IPS-15b (cell line): ENCODE measurements around the gene RAPGEF1.
"Not testable (repeated sequence)": the region's sequence is repeated elsewhere in the genome, so short reads cannot be mapped to it uniquely, and the experiment has no call there.

Experiments used
- H3K27me3 ChIP-seq: one replicate; pipeline ENCODE4 v1.6.1; 2013; ENCODE audit warnings: low read length; ENCODE audit not compliant: control insufficient read depth, insufficient read depth
- H3K36me3 ChIP-seq: one replicate; pipeline ENCODE4 v1.6.1; 2013; ENCODE audit warnings: low read length; ENCODE audit not compliant: control insufficient read depth, insufficient read depth
- H3K4me1 ChIP-seq: one replicate; pipeline ENCODE4 v1.6.1; 2013; ENCODE audit warnings: mild to moderate bottlenecking, low read length; ENCODE audit not compliant: control insufficient read depth, insufficient read depth
- H3K4me3 ChIP-seq: one replicate; pipeline ENCODE4 v1.5.1; 2013; ENCODE audit warnings: low read depth, low read length
- H3K9ac ChIP-seq: one replicate; pipeline ENCODE4 v1.6.1; 2013; ENCODE audit warnings: low read depth, mild to moderate bottlenecking, low read length
- H3K9me3 ChIP-seq: one replicate; pipeline ENCODE4 v1.6.1; 2013; ENCODE audit warnings: mild to moderate bottlenecking, low read length; ENCODE audit not compliant: control insufficient read depth, insufficient read depth

RAPGEF1 gene

DNA sequence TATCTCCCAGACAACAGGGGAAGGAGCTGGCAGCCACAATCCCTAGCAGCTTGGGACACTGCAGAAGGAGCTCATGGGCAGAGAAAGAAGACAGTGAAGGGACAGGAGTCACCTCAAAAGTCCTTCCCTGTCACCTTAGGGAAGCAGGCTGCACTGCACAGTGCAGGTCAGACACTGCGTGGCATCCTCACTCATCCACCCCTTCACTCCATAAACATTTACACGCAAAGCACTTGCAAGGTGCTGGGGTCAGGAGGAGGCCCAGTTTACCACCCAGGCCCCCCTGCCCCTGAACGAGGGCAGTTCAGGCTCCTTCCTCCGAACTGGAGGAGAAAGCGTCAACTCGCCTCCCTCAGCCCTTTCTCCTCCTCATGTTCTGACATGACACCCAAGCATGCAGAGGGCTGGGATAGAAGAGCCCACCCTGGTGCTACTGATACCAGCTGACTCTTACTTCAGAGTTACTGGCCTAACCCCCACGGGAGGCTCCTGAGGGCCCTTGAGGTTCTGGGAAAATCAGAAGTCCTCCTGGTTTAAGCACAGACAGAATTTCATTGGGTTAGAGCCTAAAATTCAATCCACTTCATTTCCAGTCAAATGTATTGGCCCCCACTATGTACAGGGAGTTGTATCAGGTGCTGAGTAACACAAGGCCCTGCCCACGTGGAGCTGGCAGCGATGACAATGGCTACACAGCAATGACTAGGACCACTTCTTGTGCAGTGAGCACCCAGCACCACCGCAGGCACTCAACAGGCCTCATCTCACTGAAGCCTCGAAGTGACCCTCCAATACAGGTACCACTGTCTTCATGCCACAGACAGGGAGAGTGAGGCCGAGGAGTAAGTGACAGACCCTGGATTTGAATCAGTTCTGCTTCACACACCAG is 70.4 kb downstream of the RAPGEF1 start:
- Histone ChIP-seq H3K4me1 (peaks cover 9% of the 10 kb centered on the region), H3K27me3 (no peaks in the 10 kb centered on the region), H3K4me3 (no peak overlapping the region), H3K9me3 (no peaks in the 10 kb centered on the region), H3K36me3 (no peaks in the 10 kb centered on the region), H3K9ac (no peak overlapping the region)

DNA sequence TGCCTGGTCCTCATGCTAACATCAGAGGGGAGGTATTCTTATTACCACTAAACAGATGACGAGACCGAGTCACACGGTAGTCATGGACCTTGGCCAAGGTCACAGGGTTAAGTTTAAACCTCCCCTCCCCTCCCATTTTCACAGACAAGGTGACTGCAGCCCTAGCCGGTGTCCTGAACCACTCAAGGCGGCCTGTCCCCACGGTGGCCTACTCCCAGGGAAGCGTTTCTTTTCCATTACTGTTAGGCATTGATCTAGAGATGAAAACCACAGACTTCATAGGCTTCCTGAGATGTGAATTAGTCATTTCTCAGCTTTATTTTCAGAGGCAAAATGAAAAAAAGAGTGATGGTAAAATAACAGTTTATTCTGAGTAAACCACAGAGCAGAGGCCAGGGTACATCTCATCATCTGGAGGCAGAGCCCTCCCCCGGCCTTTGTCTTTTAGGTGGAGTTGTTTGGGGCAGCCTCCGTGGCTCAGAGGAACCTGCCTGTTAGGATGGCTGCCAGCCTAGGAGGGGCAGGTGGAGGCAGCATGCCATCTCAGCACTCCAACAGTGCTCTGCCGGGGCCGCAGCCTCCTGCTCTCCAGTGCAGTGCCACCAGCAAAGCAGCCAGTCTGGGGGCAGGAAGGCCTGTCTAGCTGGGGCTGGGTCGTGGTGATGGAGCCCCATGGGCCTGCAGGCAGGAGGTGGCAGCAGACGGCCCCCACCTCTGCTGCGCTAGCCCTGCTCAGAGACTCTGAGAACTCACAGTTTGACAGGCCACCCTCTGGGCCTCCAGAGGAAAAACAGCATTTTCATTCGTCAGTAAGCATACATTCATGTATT is 71.2 kb downstream of the RAPGEF1 start:
- Histone ChIP-seq H3K9me3 (no peaks in the 10 kb centered on the region), H3K4me3 (no peak overlapping the region), H3K4me1 (peaks cover 7% of the 10 kb centered on the region), H3K27me3 (no peaks in the 10 kb centered on the region), H3K9ac (no peak overlapping the region), H3K36me3 (no peaks in the 10 kb centered on the region)

DNA sequence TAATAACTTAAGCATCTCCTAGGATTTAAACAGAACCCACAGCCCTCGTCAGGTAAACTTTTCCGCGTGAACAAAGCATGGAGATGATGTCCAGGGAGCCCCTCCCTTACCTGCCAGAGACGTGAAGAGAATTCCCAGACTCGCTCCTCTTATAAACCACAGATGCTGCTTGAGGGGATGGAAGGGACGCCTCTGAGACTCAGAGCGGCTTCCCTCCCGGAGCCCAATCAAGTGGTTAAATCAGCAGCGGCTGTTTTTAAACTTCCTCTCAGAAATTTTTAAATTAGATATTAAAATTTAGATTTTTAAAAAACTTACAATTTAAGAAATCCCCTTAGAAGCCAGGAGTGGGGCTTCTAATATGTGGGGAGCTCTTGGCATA is 71.8 kb downstream of the RAPGEF1 start:
- H3K9ac ChIP-seq = no peak overlapping the region
- no peak overlapping the region for H3K4me3 ChIP-seq
- H3K4me1 ChIP-seq = peaks cover 7% of the 10 kb centered on the region
- H3K36me3 ChIP-seq = no peaks in the 10 kb centered on the region
- no peaks in the 10 kb centered on the region for H3K27me3 ChIP-seq
- no peaks in the 10 kb centered on the region for H3K9me3 ChIP-seq

DNA sequence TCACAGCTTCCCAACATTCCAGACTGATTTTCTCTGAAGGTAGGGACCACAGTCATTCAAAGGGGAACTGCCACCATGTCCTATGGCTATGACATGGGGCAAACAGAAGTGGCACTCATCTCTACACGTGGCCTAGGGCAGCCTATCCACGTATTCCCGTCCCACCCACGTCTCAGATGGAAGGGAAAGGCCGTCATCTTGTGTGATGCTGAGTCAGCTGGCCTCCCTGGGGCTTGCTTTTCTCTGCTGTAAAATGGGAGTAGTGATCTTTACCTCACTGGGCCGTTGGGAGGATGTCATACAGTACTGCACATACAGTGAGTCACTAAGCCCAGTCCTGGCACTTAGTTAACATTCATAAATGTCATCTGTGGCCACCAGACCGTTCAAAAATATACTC is 72.3 kb downstream of the RAPGEF1 start:
- H3K4me3 ChIP-seq = no peak overlapping the region

DNA sequence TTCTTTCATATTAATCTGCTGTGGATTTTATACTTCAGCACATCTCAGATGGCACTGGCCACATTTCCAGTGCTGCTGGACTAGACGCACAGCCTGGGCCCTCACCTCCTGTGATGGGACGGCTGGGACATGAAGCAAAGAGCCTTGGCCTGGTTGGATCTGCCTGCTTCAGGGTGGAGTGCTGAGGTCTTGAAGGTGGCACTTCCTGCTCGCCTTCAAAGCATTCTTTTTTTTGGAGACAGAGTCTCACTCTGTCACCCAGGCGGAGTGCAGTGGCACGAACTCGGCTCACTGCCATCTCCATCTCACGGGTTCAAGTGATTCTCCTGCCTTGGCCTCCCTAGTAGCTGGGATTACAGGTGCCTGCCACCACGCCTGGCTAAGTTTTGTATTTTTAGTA is 73.1 kb downstream of the RAPGEF1 start:
- Histone ChIP-seq H3K27me3 (no peaks in the 10 kb centered on the region), H3K9me3 (no peaks in the 10 kb centered on the region), H3K4me3 (no peak overlapping the region), H3K36me3 (no peaks in the 10 kb centered on the region), H3K4me1 (peaks cover 7% of the 10 kb centered on the region), H3K9ac (no peak overlapping the region)

More for the DNA sequence above, 72.3 kb downstream of the RAPGEF1 start:
- peaks cover 7% of the 10 kb centered on the region for H3K4me1 ChIP-seq
- no peak overlapping the region for H3K9ac ChIP-seq
- no peaks in the 10 kb centered on the region for H3K36me3 ChIP-seq
- H3K27me3 ChIP-seq = no peaks in the 10 kb centered on the region
- no peaks in the 10 kb centered on the region for H3K9me3 ChIP-seq

DNA sequence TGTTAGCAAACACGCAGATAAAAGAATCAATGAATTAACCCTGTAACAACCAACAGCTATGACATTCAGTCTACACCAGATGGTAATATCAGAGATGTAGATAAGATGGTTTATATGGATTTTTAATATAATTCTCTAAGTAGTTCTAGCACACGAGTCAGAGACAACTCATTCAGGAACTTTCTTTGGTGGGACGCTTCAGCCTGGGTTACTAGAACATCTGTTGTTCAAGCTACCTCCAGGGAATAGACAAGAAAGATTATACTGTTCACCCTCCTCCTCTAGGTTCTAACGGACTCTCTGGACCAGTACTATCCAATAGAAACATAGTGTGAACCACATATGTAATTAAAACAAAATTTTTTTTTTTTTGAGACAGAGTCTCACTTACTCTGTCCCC is 73.8 kb downstream of the RAPGEF1 start:
- Histone ChIP-seq H3K36me3 (no peaks in the 10 kb centered on the region), H3K9ac (no peak overlapping the region), H3K27me3 (no peaks in the 10 kb centered on the region), H3K4me1 (peaks cover 12% of the 10 kb centered on the region), H3K9me3 (no peaks in the 10 kb centered on the region), H3K4me3 (no peak overlapping the region)

DNA sequence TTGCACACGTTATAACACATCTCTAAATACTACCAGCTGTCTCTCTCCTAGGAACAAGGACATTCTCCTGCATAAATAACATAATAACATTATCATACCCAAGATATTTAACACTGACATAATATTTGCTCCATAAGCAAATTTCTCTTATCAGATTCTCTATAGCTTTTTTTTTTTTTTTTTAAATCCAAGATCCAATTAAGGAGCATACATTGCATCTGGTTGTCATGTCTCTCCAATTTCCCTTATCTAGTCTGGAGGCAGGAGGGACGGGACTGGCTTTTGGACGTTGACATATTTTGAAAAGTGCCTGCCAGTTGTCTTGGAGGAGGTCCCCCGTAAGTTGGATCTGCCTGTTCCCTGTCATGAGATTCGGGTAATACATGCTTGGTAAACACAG is 76.6 kb downstream of the RAPGEF1 start:
- Histone ChIP-seq H3K27me3 (no peaks in the 10 kb centered on the region), H3K4me3 (no peak overlapping the region), H3K9ac (no peak overlapping the region), H3K4me1 (peaks cover 16% of the 10 kb centered on the region), H3K36me3 (no peaks in the 10 kb centered on the region), H3K9me3 (no peaks in the 10 kb centered on the region)

DNA sequence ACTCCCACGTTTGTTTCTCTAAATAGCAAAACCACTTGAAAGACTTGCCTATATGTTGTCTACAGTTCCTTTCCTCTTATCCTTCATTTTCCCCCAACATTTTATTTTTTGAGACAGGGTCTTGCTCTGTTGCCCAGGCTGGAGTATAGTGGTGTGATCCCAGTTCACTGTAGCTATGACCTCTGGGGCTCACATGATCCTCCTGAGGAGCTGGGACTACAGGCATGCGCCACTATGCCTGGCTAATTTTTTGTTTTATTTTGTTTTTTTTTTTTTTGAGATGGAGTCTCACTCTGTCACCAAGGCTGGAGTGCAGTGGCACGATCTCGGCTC is 77.6 kb downstream of the RAPGEF1 start:
- H3K27me3 ChIP-seq, H3K4me3 ChIP-seq, H3K36me3 ChIP-seq, H3K9ac ChIP-seq, H3K9me3 ChIP-seq: not testable (repeated sequence)
- H3K4me1 ChIP-seq = peaks cover 16% of the 10 kb centered on the region

DNA sequence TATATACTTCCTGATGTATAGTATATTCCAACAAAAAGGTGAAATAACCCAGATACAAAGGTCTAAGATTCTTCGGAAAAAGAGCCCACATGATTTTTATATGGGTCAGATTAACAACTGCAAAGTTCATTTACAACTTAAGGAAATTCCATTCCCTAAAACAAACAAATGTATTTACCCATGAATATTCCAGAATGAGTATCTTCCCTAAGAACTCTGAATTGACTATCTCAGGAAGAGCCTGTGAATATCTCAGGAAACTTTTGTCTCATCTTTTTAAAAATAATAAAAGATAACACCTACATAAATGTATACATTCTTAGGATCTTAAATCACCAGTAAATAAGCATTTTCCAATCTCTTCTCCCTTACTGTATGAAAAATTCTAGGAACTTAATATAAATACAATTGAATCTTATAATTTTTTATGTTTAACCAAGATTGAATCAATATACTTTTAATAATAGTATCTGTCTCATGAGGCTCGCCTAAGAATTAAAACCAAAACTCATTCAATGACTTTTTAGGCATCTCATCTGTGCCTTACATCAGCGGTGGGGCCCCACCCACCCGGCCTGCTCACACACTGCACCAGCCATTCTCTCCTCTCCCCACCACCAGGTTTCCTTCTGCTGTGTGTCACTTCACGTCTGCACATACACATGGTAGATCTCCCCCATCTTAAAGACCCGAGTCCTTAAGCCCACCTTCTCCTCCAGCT is 78.1 kb downstream of the RAPGEF1 start:
- no peak overlapping the region for H3K4me3 ChIP-seq
- H3K27me3 ChIP-seq = no peaks in the 10 kb centered on the region
- H3K36me3 ChIP-seq = no peaks in the 10 kb centered on the region
- H3K9me3 ChIP-seq = no peaks in the 10 kb centered on the region
- H3K4me1 ChIP-seq = peaks cover 16% of the 10 kb centered on the region
- no peak overlapping the region for H3K9ac ChIP-seq

DNA sequence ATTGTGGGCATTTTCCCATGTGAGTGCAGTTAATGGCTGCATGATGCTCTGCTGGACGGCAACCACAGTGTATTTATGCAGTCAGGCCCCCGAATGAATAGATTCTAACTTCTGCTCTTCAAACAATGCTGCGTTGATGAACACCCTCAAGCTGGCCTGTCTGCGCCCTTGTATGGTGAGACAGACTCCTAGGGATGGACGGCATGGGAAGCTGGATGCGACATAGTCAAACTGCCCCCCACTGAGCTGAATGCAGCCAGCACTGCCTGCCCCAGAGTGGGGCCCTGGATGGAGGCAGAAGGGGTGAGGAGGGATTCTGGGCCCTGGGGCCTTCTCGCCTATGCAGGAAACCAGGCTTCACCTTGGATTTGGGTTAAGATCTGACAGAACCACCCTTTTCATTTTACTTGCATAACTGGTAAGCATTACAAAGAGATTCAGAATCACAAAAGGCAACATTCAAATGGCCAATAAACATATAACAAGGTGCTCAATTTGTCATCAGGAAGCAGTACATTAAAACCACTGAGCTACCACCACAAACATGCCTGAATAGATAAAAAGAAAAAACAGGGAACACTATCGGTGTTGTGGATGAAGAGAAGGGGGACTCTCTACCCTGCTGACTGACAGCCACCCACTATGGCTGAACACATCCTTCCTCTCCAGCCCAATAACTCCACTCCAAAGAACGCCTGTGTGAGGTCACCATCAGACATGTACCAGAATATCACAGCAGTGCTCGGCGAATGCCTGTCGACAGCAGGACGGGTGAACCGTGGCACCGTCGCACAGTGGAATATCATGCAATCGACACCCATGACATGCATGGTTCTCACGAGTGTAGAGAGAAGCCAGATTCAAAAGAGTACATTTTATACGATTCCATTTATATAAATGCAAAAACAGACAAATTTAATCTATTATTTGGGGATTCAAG is 79.1 kb downstream of the RAPGEF1 start:
- Histone ChIP-seq H3K4me3 (peak overlapping the region; percentile 1), H3K9me3 (no peaks in the 10 kb centered on the region), H3K9ac (no peak overlapping the region), H3K27me3 (no peaks in the 10 kb centered on the region), H3K4me1 (peaks cover 16% of the 10 kb centered on the region), H3K36me3 (no peaks in the 10 kb centered on the region)
